HS-5 (cell line): ENCODE results near the gene FAM120B.

Experiments used
- DNase-seq: peaks from one replicate; pipeline ENCODE4 v3.0.0-alpha.2; 2012; ENCODE audit warnings: low read depth

Gene FAM120B

GRCh38 chr6:170358496-170358895 is 51.9 kb downstream of the FAM120B start:
- no peak for DNase-seq

GRCh38 chr6:170360476-170360875 is 53.9 kb downstream of the FAM120B start:
- DNase-seq = no peak

- no peak for DNase-seq
Measured at GRCh38 chr6:170361335-170361734, 54.8 kb downstream of the FAM120B start.

- no peak for DNase-seq
Measured at GRCh38 chr6:170362121-170362520, 55.6 kb downstream of the FAM120B start.

GRCh38 chr6:170363255-170363654 is 56.7 kb downstream of the FAM120B start:
- DNase-seq = no peak

- DNase-seq = no peak
Measured at GRCh38 chr6:170365121-170365520, 58.6 kb downstream of the FAM120B start.

GRCh38 chr6:170365593-170365992 is 59.0 kb downstream of the FAM120B start:
- no peak for DNase-seq

- DNase-seq = no peak
Measured at GRCh38 chr6:170366248-170366960, 59.8 kb downstream of the FAM120B start.

- no peak for DNase-seq
Measured at GRCh38 chr6:170367241-170367640, 60.7 kb downstream of the FAM120B start.

- DNase-seq = no peak
Measured at GRCh38 chr6:170368544-170368943, 62.0 kb downstream of the FAM120B start.

- DNase-seq = no peak
Measured at GRCh38 chr6:170369403-170369802, 62.8 kb downstream of the FAM120B start.

- DNase-seq = no peak
Measured at GRCh38 chr6:170370416-170370815, 63.9 kb downstream of the FAM120B start.

- no peak for DNase-seq
Measured at GRCh38 chr6:170371080-170371479, 64.5 kb downstream of the FAM120B start.

GRCh38 chr6:170371588-170371987 is 65.0 kb downstream of the FAM120B start:
- no peak for DNase-seq

- DNase-seq = no peak
Measured at GRCh38 chr6:170372380-170373325, 66.1 kb downstream of the FAM120B start.

- DNase-seq = no peak
Measured at GRCh38 chr6:170374571-170375444, 68.2 kb downstream of the FAM120B start.

- no peak for DNase-seq
Measured at GRCh38 chr6:170375661-170376060, 69.1 kb downstream of the FAM120B start.

- DNase-seq = no peak
Measured at GRCh38 chr6:170376386-170377043, 70.0 kb downstream of the FAM120B start.

GRCh38 chr6:170378502-170378901 is 71.9 kb downstream of the FAM120B start:
- no peak for DNase-seq

GRCh38 chr6:170381562-170381961 is 75.0 kb downstream of the FAM120B start:
- DNase-seq = no peak

GRCh38 chr6:170383466-170384035 is 77.0 kb downstream of the FAM120B start:
- no peak for DNase-seq
